Hematopoietic multipotent progenitor cell treated with erythropoietin and hydrocortisone succinate and interleukin-3 and kit ligand, for 15 days (in vitro differentiated cells): ENCODE data around the gene PCDHB16.

Experiments used
- DNase-seq: peaks from one replicate; pipeline ENCODE4 v3.0.0-alpha.2; 2015; ENCODE audit warnings: low spot score

PCDHB16 gene

GRCh38 chr5:141234109-141234667, 52.0 kb downstream of the PCDHB16 start:
- no peak for DNase-seq
